ENCODE measurements around the gene FAHD2A. TPM values are rescaled to one million over a fixed set of nuclear protein-coding genes. Genes with fewer than 3 reads are reported as not detected.
"Not testable (repeated sequence)": the region's sequence is repeated elsewhere in the genome, so short reads cannot be mapped to it uniquely, and the experiment has no call there.

Gene FAHD2A
- total RNA-seq, 1 experiment from 2014 or later = 25.4 TPM

DNA sequence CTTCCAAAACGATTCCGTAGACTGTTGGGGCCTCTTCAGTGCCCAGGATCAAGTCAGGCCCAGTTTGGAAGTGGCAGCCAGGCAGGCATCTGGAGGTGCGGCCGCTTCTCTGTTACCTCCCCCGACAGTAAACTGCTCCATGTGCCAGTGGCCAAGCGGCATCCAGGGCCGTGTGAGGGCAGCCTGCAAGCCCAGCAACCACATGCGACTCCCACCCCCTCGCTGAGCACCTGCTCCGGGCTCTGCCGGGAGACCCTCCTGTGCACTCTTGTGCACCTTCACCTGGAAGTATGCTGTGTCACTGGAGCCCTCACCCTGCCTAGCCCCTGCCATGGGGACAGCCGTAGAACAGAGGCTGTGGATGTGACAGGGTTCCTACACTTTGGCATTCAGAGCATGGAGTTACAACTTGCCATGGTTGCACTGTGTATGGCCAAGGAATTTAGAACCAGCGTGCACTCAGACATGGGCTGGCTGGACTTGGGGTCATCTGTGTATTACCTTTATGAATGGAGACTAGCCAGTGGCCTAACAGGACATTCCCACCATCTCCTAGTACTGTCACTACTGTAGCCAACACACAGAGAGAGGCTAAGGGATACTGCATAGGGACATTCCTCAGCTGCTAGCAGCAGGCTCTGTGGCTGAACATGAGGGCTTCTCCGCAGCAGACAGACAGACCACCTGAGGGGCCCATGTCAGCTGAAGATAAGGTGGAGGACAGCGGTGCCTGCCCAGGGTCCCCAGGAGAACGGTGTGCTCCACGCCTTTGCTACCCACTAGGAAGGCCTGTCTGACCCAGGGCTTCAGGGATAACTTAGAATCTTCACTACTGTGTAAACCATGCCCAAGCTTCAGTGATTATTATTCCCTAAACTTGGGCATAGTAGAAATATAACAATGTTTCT, 25.0 kb upstream of the FAHD2A start:
- Histone ChIP-seq H3K9me2 (ENCODE audit: insufficient read depth) (no peaks in the 10 kb centered on the region), H2AFZ (ENCODE audit: low read depth, low read length, poor library complexity, severe bottlenecking) (no peak overlapping the region), H3K4me2 (ENCODE audit: low read length) (no peak overlapping the region), H3K4me3 (replicated peaks in 1 of 2; ENCODE audit: low read depth in 1 of 2, low read length in 2 of 2) (no peak overlapping the region), H4K20me1 (ENCODE audit: insufficient read depth) (no peaks in the 10 kb centered on the region), H3K36me3 (ENCODE audit: control insufficient read depth in 1 of 2, insufficient read depth in 2 of 2, low read length in 2 of 2) (no peaks in the 10 kb centered on the region), H3K9me3 (ENCODE audit: control insufficient read depth in 1 of 2, insufficient read depth in 1 of 2, low read depth in 1 of 2, low read length in 2 of 2) (no peaks in the 10 kb centered on the region), H3K79me2 (ENCODE audit: insufficient read depth, low read length) (no peaks in the 10 kb centered on the region), H3K4me1 (ENCODE audit: control insufficient read depth in 1 of 2, insufficient read depth in 2 of 2, low read length in 2 of 2) (peaks cover 0 to 3% of the 10 kb centered on the region in 2 experiments; a peak in 1 of 4 replicates), H3K27me3 (ENCODE audit: insufficient read depth, low read length) (no peaks in the 10 kb centered on the region), H3K27ac (ENCODE audit: low read depth, low read length) (no peak overlapping the region), H3K9ac (ENCODE audit: low read length) (no peak overlapping the region)
- DNase-seq (ENCODE audit: low read depth, low spot score) = no peak
- ChIA-PET POLR2A (no interaction called here), CTCF (interaction anchor here (3.7 kb wide), 1 partner anchor 11 kb away, joined by 17 read pairs; no protein-coding TSS in a partner anchor), RAD21 (ENCODE audit: low non-redundant PET in 1 of 2, low total read pairs in 2 of 2, uncharacterized antibody in 2 of 2, unreplicated experiment in 2 of 2) (no interaction called here)
- intact Hi-C loops (cut with micrococcal nuclease) = no loop called here
- no peak for ATAC-seq
- BruUV-seq (replicated peaks) = no TSS peak
- TF ChIP-seq CEBPB (IDR thresholded peaks at IDR 0.05; ENCODE audit: low read depth) (no peak), SP1 (IDR thresholded peaks at IDR 0.05; ENCODE audit: low read depth) (no peak)

DNA sequence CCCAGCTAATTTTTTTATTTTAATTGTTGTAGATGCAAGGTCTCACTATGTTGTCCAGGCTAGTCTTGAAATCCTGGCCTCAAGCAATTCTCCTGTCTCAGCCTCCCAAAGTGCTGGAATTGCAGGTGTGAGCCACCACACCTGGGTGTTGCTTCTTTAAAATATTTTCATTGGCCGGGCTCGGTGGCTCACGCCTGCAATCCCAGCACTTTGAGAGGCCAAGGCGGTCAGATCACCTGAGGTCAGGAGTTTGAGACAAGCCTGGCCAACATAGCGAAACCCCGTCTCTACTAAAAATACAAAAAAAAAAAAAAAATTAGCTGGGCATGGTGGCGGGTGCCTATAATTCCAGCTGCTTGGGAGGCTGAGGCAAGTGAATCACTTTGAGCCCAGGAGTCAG, 24.2 kb upstream of the FAHD2A start:
- DNase-seq (ENCODE audit: low read depth, low spot score); H3K9me3 ChIP-seq (ENCODE audit: control insufficient read depth in 1 of 2, insufficient read depth in 1 of 2, low read depth in 1 of 2, low read length in 2 of 2); ATAC-seq; H4K20me1 ChIP-seq (ENCODE audit: insufficient read depth); intact Hi-C loops (cut with micrococcal nuclease); H3K27me3 ChIP-seq (ENCODE audit: insufficient read depth, low read length); H3K4me2 ChIP-seq (ENCODE audit: low read length); H3K4me3 ChIP-seq (replicated peaks in 1 of 2; ENCODE audit: low read depth in 1 of 2, low read length in 2 of 2); H3K9me2 ChIP-seq (ENCODE audit: insufficient read depth); RAD21 ChIA-PET (ENCODE audit: low non-redundant PET in 1 of 2, low total read pairs in 2 of 2, uncharacterized antibody in 2 of 2, unreplicated experiment in 2 of 2); H3K27ac ChIP-seq (ENCODE audit: low read depth, low read length); H3K4me1 ChIP-seq (ENCODE audit: control insufficient read depth in 1 of 2, insufficient read depth in 2 of 2, low read length in 2 of 2); H3K36me3 ChIP-seq (ENCODE audit: control insufficient read depth in 1 of 2, insufficient read depth in 2 of 2, low read length in 2 of 2); H3K79me2 ChIP-seq (ENCODE audit: insufficient read depth, low read length); H2AFZ ChIP-seq (ENCODE audit: low read depth, low read length, poor library complexity, severe bottlenecking); BruUV-seq (replicated peaks); POLR2A ChIA-PET; H3K9ac ChIP-seq (ENCODE audit: low read length): not testable (repeated sequence)
- CTCF ChIA-PET = interaction anchor here (3.7 kb wide), 1 partner anchor 10 kb away, joined by 17 read pairs; no protein-coding TSS in a partner anchor

Measured in HCT116 (cell line).